Cardiac fibroblast (primary cell): ENCODE measurements around the gene TXNDC5.

Experiments used
- DNase-seq, 2 donors: peaks; one replicate each; pipeline versions ENCODE4 v3.0.0 to v3.0.0-alpha.2; 2010; ENCODE audit warnings: low read depth in 2 of 2
- H3K4me3 ChIP-seq, 2 donors: replicated peaks in 1 of 2; 1 replicate in 1 of 2; 2 replicates in 1 of 2; pipeline ENCODE4 v1.5.1; 2011; ENCODE audit warnings: low read depth in 2 of 2, low read length in 2 of 2, mild to moderate bottlenecking in 2 of 2, moderate library complexity in 1 of 2
- TF ChIP-seq, protein P1 (sequence below): IDR thresholded peaks from one replicate; pipeline ENCODE4 v1.5.1; 2011; ENCODE audit warnings: low read depth, mild to moderate bottlenecking, low read length, inconsistent platforms

The TXNDC5 gene

DNA sequence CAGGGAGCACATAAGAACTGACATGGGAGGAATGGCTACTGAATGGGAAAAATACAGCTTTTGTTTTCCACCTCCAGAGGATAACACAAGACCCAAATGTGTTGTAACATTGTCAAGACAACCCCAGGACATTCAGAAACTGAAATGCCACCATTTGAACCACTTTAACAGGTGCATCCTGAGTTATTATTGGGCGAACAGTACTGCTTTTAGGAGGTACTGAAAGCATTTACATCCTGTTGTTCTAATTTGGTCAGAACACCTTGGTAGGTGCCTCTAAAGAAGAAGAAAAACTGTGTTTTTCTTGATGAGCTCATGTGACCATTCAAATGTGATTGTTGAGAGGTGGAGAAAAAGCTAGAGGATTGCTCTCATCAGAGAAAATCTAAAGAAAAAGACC is 6.4 kb upstream of the TXNDC5 start:
- TF ChIP-seq, protein P1, sequence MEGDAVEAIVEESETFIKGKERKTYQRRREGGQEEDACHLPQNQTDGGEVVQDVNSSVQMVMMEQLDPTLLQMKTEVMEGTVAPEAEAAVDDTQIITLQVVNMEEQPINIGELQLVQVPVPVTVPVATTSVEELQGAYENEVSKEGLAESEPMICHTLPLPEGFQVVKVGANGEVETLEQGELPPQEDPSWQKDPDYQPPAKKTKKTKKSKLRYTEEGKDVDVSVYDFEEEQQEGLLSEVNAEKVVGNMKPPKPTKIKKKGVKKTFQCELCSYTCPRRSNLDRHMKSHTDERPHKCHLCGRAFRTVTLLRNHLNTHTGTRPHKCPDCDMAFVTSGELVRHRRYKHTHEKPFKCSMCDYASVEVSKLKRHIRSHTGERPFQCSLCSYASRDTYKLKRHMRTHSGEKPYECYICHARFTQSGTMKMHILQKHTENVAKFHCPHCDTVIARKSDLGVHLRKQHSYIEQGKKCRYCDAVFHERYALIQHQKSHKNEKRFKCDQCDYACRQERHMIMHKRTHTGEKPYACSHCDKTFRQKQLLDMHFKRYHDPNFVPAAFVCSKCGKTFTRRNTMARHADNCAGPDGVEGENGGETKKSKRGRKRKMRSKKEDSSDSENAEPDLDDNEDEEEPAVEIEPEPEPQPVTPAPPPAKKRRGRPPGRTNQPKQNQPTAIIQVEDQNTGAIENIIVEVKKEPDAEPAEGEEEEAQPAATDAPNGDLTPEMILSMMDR: no peak
- H3K4me3 ChIP-seq: no peak overlapping the region
- DNase-seq: no peak

DNA sequence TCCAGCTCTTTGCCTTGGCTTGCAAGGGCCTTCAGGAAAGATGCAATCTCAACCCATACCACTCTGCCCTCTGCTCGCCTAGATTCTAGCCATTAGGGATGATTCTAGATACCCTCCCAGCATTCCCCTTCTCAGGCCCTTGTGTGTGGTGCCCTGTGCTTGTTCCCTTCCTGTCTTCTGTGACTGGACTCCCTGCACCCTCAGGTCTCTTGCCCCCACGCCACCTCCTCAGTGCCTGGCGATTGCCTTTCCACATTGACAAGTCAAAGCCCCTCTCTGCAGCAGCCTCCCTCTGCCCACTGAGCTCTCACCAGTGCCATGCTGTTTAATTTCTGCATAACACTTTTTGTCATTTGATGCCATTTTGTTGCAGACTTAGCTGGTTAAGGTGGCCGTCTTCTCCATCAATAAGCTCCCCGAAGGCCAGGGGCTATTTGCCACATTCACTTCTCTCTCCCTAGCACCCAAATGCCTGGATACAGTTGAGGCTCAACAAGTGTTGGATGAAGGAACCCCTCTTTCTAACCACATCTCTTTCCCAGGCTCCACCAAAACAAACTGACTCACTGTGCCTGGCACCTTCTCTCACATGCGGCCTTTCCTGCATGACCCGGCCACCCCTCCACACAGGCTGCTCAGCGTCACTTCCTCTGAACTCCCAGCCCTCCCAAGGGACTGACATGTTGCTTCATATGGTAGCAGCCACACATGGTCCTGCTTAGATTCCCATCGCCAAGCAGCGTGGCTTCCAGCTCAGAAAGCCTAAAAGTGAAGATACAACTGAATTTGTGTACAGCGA is 4.6 kb upstream of the TXNDC5 start:
- peak; percentile 98 to 99 for DNase-seq
- H3K4me3 ChIP-seq: no peak overlapping the region
- TF ChIP-seq, protein P1: no peak

DNA sequence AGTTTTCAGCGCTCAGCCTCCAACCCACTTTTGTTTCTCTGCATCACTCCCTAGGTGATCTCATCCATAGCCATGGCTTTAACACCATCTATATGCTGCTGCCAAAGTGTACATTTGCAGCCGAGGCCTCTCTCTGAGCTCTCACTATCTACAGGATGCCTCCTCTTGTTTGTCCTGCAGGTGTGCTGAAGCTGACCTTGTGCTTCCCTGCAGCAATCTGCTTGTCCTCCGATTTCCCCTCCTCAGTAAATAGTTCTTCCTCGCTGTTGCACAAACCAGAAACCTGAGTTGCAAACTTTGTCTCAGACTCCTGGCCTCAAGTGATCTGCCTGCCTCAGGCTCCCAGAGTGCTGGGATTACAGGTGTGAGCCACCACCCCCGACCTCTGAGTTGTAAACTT is 3.7 kb upstream of the TXNDC5 start:
- DNase-seq: no peak
- H3K4me3 ChIP-seq: no peak overlapping the region
- TF ChIP-seq, protein P1: no peak

DNA sequence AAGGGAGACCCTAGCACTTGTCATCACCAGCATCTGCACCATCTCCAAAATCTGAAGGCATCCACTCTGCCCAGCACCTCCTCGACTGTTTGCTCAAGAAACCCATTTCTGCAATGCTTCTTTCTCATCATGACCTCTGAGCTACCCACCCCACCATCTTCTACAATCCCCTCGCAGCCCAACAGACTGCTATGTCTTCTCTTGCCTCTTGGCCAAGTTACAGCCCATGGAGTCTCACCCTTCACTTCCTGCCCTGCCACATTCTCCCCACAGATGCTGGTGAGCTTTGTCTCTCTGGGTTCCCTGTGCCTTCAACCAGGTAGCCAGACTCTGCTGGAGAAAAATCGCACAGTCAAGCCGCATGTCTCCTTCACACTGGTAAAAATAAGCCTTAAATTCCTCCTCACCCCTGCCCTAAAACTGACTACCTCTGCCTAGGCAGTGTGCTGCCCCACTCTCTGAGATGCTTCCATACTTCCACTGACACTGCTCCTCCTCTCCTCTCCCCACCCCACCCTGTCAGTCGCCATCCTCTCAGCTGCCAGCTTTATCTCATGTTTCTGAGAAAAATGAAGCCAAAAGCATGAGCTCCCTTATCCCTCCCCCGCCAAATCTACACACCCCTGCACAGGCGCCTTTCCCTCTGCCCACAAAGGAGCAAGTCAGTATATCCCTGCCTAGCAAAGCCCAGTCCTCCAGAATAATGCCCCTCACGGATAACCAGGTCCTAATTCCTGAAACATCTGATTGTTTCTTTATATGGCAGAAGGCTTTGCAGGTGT is 2.3 kb upstream of the TXNDC5 start:
- TF ChIP-seq, protein P1: no peak
- H3K4me3 ChIP-seq: no peak overlapping the region
- DNase-seq: peak in 1 of 2 donors; percentile 47

DNA sequence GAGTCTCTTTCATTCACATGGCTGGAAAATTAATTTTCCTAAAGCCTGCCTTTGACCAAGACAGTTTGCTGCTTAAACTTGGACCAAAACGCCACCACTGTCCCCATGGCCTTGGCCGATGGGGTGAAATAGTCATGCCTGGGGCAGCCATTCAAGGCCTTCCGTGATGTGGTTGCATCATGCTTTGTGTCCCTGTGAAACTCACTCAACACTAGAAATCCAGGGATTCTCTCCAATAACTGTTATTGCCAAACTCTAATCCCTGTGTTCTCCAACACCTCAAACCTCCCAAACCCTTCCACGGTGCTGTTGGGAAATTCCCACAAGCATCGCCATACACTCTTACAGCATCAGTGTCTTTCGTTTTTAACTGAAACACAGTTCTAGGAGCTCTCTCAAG is 1.4 kb upstream of the TXNDC5 start:
- TF ChIP-seq, protein P1: no peak
- no peak for DNase-seq

DNA sequence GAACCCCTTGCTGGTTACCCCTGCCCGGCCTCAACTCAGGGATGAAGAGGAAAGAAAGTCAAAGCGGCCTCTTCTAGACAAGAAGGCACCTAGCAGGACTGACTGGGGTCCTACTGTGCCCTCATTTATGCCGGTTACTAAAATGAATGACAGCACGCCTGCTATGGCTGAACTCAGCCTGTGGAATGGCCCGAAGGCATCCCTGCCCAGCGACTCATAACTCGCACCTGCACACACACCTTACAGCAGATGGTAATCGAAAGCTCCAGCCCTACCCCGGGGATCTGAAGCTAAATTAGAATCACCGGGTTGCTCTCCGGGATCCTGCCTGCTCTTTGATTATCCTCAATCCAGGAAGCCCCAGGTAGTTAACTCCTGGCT is 747 bp upstream of the TXNDC5 start:
- peak overlapping the region; percentile 56 to 78 for H3K4me3 ChIP-seq
- TF ChIP-seq, protein P1: no peak
- DNase-seq: no peak

More for the DNA sequence above, 1.4 kb upstream of the TXNDC5 start:
- H3K4me3 ChIP-seq: no peak overlapping the region
